Dedifferentiated amniotic fluid mesenchymal stem cell (primary cell): ENCODE measurements around the gene CEP126.

ENCODE experiments used
- DNase-seq: peaks from one replicate; pipeline ENCODE4 v3.0.0-alpha.2; 2016; ENCODE audit errors: extremely low spot score

CEP126 gene

GRCh38 chr11:101914738-101915426 is at the start of gene CEP126:
TSS of gene CEP126 (plus strand) at chr11:101915010. CDS start at chr11:101915285, 275 bp downstream.
- peak; percentile 95 for DNase-seq

GRCh38 chr11:101866619-101867491 is 48.0 kb upstream of the CEP126 start:
- DNase-seq: peak; percentile 27

GRCh38 chr11:101867951-101868350 is 46.9 kb upstream of the CEP126 start:
- no peak for DNase-seq

- DNase-seq: no peak
Observed at GRCh38 chr11:101870510-101870909, 44.3 kb upstream of the CEP126 start.

GRCh38 chr11:101872171-101872882 is 42.5 kb upstream of the CEP126 start:
- no peak for DNase-seq

GRCh38 chr11:101880222-101880621 is 34.6 kb upstream of the CEP126 start:
- DNase-seq: no peak

GRCh38 chr11:101881586-101881985 is 33.2 kb upstream of the CEP126 start:
- no peak for DNase-seq

- DNase-seq: no peak
Observed at GRCh38 chr11:101885631-101886030, 29.2 kb upstream of the CEP126 start.

GRCh38 chr11:101889767-101890166 is 25.0 kb upstream of the CEP126 start:
- DNase-seq: no peak

GRCh38 chr11:101894505-101894904 is 20.3 kb upstream of the CEP126 start:
- no peak for DNase-seq

- no peak for DNase-seq
Observed at GRCh38 chr11:101907815-101908214, 7.0 kb upstream of the CEP126 start.

GRCh38 chr11:101909087-101909486 is 5.7 kb upstream of the CEP126 start:
- no peak for DNase-seq

- DNase-seq: no peak
Observed at GRCh38 chr11:101912823-101913284, 2.0 kb upstream of the CEP126 start.

GRCh38 chr11:101913656-101914055 is 1.2 kb upstream of the CEP126 start:
- DNase-seq: no peak

GRCh38 chr11:101914341-101914737 is 471 bp upstream of the CEP126 start:
- peak; percentile 53 for DNase-seq

- DNase-seq: peak; percentile 73
Observed at GRCh38 chr11:101915791-101916291, 1.0 kb downstream of the CEP126 start.

GRCh38 chr11:101916422-101916821 is 1.6 kb downstream of the CEP126 start, which contains the start of gene ANGPTL5:
TSS of gene ANGPTL5 (minus strand) at chr11:101916522. CDS start at chr11:101907909, 8,613 bp downstream.
- DNase-seq: no peak

- DNase-seq: no peak
Observed at GRCh38 chr11:101917226-101917625, 2.4 kb downstream of the CEP126 start.

- no peak for DNase-seq
Observed at GRCh38 chr11:101920992-101921391, 6.2 kb downstream of the CEP126 start.

GRCh38 chr11:101923554-101923953 is 8.7 kb downstream of the CEP126 start:
- no peak for DNase-seq

- no peak for DNase-seq
Observed at GRCh38 chr11:101929294-101929915, 14.6 kb downstream of the CEP126 start.
